H9 (cell line): ENCODE results near the gene SLC30A7. TPM values are rescaled to one million over a fixed set of nuclear protein-coding genes. Genes with fewer than 3 reads are reported as not detected.

Experiments
- DNase-seq: peaks from one replicate; pipeline ENCODE4 v3.0.0-alpha.2; 2017
- H2AFZ ChIP-seq: one replicate; pipeline ENCODE4 v1.6.1; 2013; ENCODE audit warnings: mild to moderate bottlenecking, low read length, control low read depth, moderate library complexity
- H2AK5ac ChIP-seq: 2 replicates; pipeline ENCODE4 v1.6.1; 2013; ENCODE audit warnings: low read length, control low read depth, mixed read lengths; ENCODE audit not compliant: insufficient read length
- H2BK120ac ChIP-seq: one replicate; pipeline ENCODE4 v1.6.1; 2013; ENCODE audit warnings: low read depth, mild to moderate bottlenecking, low read length, control low read depth, inconsistent platforms; ENCODE audit not compliant: poor library complexity, severe bottlenecking
- H2BK12ac ChIP-seq: 2 replicates; pipeline ENCODE4 v1.6.1; 2013; ENCODE audit warnings: low read length, control low read depth, mixed read lengths, low read depth; ENCODE audit not compliant: insufficient read length
- H2BK15ac ChIP-seq: 2 replicates; pipeline ENCODE4 v1.6.1; 2013; ENCODE audit warnings: low read depth, low read length, control low read depth
- H2BK20ac ChIP-seq: one replicate; pipeline ENCODE4 v1.6.1; 2013; ENCODE audit warnings: low read depth, mild to moderate bottlenecking, low read length, control low read depth, inconsistent platforms; ENCODE audit not compliant: poor library complexity, severe bottlenecking
- H2BK5ac ChIP-seq: 2 replicates; pipeline ENCODE4 v1.6.1; 2013; ENCODE audit warnings: low read length, control low read depth, mixed read lengths; ENCODE audit not compliant: insufficient read length
- H3K14ac ChIP-seq: 2 replicates; pipeline ENCODE4 v1.6.1; 2013; ENCODE audit warnings: low read length, control low read depth; ENCODE audit not compliant: insufficient read depth
- H3K18ac ChIP-seq: 2 replicates; pipeline ENCODE4 v1.6.1; 2013; ENCODE audit warnings: low read depth, mild to moderate bottlenecking, mixed read lengths, low read length, control low read depth; ENCODE audit not compliant: insufficient read length
- H3K23ac ChIP-seq: 2 replicates; pipeline ENCODE4 v1.6.1; 2013; ENCODE audit warnings: low read length, control low read depth, mixed read lengths, low read depth; ENCODE audit not compliant: insufficient read length
- H3K23me2 ChIP-seq: 2 replicates; pipeline ENCODE4 v1.6.1; 2013; ENCODE audit warnings: low read depth, mild to moderate bottlenecking, mixed read lengths, low read length, control low read depth; ENCODE audit not compliant: insufficient read length, poor library complexity, severe bottlenecking
- H3K27ac ChIP-seq: 2 replicates; pipeline ENCODE4 v1.5.1; 2013; ENCODE audit warnings: low read length, control low read depth, mixed read lengths, low read depth; ENCODE audit not compliant: insufficient read length
- H3K27me3 ChIP-seq: 2 replicates; pipeline ENCODE4 v1.6.1; 2013; ENCODE audit warnings: low read length, control low read depth, inconsistent platforms; ENCODE audit not compliant: insufficient read depth
- H3K4ac ChIP-seq: 2 replicates; pipeline ENCODE4 v1.6.1; 2013; ENCODE audit warnings: low read depth, mild to moderate bottlenecking, control low read depth, inconsistent platforms, low read length, moderate library complexity
- H3K4me1 ChIP-seq: 2 replicates; pipeline ENCODE4 v1.6.1; 2013; ENCODE audit warnings: low read length, control low read depth, inconsistent platforms; ENCODE audit not compliant: insufficient read depth
- H3K4me2 ChIP-seq: 2 replicates; pipeline ENCODE4 v1.6.1; 2013; ENCODE audit warnings: low read length, control low read depth, mixed read lengths; ENCODE audit not compliant: insufficient read length, insufficient read depth
- H3K56ac ChIP-seq: 2 replicates; pipeline ENCODE4 v1.6.1; 2013; ENCODE audit warnings: low read depth, mild to moderate bottlenecking, mixed read lengths, low read length, control low read depth; ENCODE audit not compliant: insufficient read length
- H3K79me1 ChIP-seq: 2 replicates; pipeline ENCODE4 v1.6.1; 2013; ENCODE audit warnings: low read depth, mild to moderate bottlenecking, moderate library complexity, low read length, control low read depth, inconsistent platforms; ENCODE audit not compliant: insufficient read depth, poor library complexity, severe bottlenecking
- H3K79me2 ChIP-seq: 2 replicates; pipeline ENCODE4 v1.6.1; 2013; ENCODE audit warnings: low read length, control low read depth, inconsistent platforms; ENCODE audit not compliant: insufficient read depth
- H3K9ac ChIP-seq: 2 replicates; pipeline ENCODE4 v1.6.1; 2013; ENCODE audit warnings: low read length, control low read depth, mixed read lengths; ENCODE audit not compliant: insufficient read length; ENCODE audit errors: extremely low read depth
- H3K9me3 ChIP-seq: one replicate; pipeline ENCODE4 v1.6.1; 2013; ENCODE audit warnings: low read depth, low read length, inconsistent platforms; ENCODE audit not compliant: control insufficient read depth
- H3T11ph ChIP-seq: one replicate; pipeline ENCODE4 v1.6.1; 2013; ENCODE audit warnings: mild to moderate bottlenecking, low read length, control low read depth, inconsistent platforms
- H4K20me1 ChIP-seq: one replicate; pipeline ENCODE4 v1.6.1; 2013; ENCODE audit not compliant: control insufficient read depth, insufficient read length, insufficient read depth
- H4K5ac ChIP-seq: 2 replicates; pipeline ENCODE4 v1.6.1; 2013; ENCODE audit warnings: low read depth, mild to moderate bottlenecking, mixed read lengths, low read length, control low read depth; ENCODE audit not compliant: insufficient read length
- H4K8ac ChIP-seq: replicated peaks from 2 replicates; pipeline ENCODE4 v1.6.1; 2013; ENCODE audit warnings: low read length, control low read depth, mixed read lengths, low read depth; ENCODE audit not compliant: insufficient read length
- H4K91ac ChIP-seq: 2 replicates; pipeline ENCODE4 v1.6.1; 2013; ENCODE audit warnings: low read depth, mild to moderate bottlenecking, moderate library complexity, mixed read lengths, low read length, control low read depth; ENCODE audit not compliant: insufficient read length
- H3K27ac Mint-ChIP-seq, 3 experiments: 2 replicates in 2 of 3; 3 replicates in 1 of 3; pipeline ENCODE4 v1.8.0; 2020 to 2021; ENCODE audit warnings: mixed read lengths in 3 of 3, mild to moderate bottlenecking in 1 of 3, moderate library complexity in 1 of 3
- H3K27me3 Mint-ChIP-seq: 2 replicates; pipeline ENCODE4 v1.8.0; 2021; ENCODE audit warnings: low read depth, mild to moderate bottlenecking, moderate library complexity, mixed read lengths
- H3K36me3 Mint-ChIP-seq, 3 experiments: 2 replicates in 2 of 3; 3 replicates in 1 of 3; pipeline ENCODE4 v1.8.0; 2020 to 2021; ENCODE audit warnings: low read depth in 3 of 3, mixed read lengths in 3 of 3; ENCODE audit not compliant: insufficient read depth in 1 of 3
- H3K4me1 Mint-ChIP-seq, 2 experiments: 2 replicates each; pipeline ENCODE4 v1.8.0; 2020; ENCODE audit warnings: mixed read lengths in 2 of 2
- H3K4me3 Mint-ChIP-seq, 2 experiments: 2 replicates in 1 of 2; 3 replicates in 1 of 2; pipeline ENCODE4 v1.8.0; 2020 to 2021; ENCODE audit warnings: mild to moderate bottlenecking in 2 of 2, mixed read lengths in 2 of 2, moderate library complexity in 1 of 2
- H3K9me3 Mint-ChIP-seq, 2 experiments: 2 replicates in 1 of 2; 3 replicates in 1 of 2; pipeline ENCODE4 v1.8.0; 2020; ENCODE audit warnings: mild to moderate bottlenecking in 2 of 2, mixed read lengths in 2 of 2, moderate library complexity in 1 of 2
- WGBS: extraction: QIAGEN DNeasy Blood & Tissue Kit; methylation state at CpG from one replicate; pipeline ENCODE4 v1.1.7; 2013; ENCODE audit warnings: missing lambda C conversion rate, low lambda C conversion rate, mixed read lengths; ENCODE audit not compliant: insufficient read length; ENCODE audit errors: extremely low coverage; 5-methylcytosine and 5-hydroxymethylcytosine counted together
- total RNA-seq: library from RNA; stranded (reverse); gene quantifications from 2 replicates; pipeline ENCODE4 v1.2.1, GENCODE V29; 2021
- TF ChIP-seq, protein P1 (sequence below): fragments of 200-600 bp; sonication (generic); conservative IDR thresholded peaks from 3 replicates; pipeline ENCODE4 v1.8.0; 2021; ENCODE audit warnings: antibody characterized with exemption, mild to moderate bottlenecking

SLC30A7 gene
- total RNA-seq, 1 experiment from 2014 or later = 25.6 TPM

DNA sequence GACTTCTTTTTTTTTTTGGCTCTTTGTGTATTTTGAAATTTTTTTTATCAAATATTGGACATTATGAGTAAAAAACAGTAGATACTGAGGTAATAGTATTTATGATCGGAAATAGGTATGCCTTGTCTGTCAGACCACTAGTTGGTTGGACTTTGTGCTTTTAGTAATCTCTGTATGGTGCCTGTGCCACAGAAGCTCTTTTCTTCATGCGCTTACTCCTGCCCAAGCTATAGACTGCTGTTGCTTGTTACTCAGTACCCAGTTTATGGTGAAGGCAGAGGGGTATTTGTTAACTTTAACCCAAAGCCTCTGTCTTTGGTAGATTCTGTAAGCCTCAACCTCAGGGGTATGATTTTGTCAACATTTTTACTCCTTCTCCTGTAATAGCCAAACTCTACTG, 8.6 kb downstream of the SLC30A7 start:
- Histone ChIP-seq H3K23ac (no peak overlapping the region), H4K20me1 (no peaks in the 10 kb centered on the region), H2AFZ (no peak overlapping the region), H3K23me2 (no peaks in the 10 kb centered on the region), H3K4me2 (no peak overlapping the region), H3K79me1 (peaks cover 3% of the 10 kb centered on the region), H3K14ac (no peak overlapping the region), H3K27me3 (no peaks in the 10 kb centered on the region), H4K5ac (no peak overlapping the region), H2AK5ac (no peak overlapping the region), H3K9ac (no peak overlapping the region), H2BK15ac (no peak overlapping the region), H3K9me3 (no peaks in the 10 kb centered on the region), H3K4ac (no peak overlapping the region), H2BK12ac (no peak overlapping the region), H2BK20ac (no peak overlapping the region), H2BK120ac (no peak overlapping the region), H3K56ac (no peak overlapping the region), H3K27ac (no peak overlapping the region), H2BK5ac (no peak overlapping the region), H3T11ph (no peak overlapping the region), H3K4me1 (no peaks in the 10 kb centered on the region), H4K8ac (no peak overlapping the region), H3K18ac (no peak overlapping the region), H3K79me2 (peaks cover 2% of the 10 kb centered on the region; the same call in 1 of the 2 replicates), H4K91ac (no peak overlapping the region)
- H3K4me1 Mint-ChIP-seq = no peaks in the 10 kb centered on the region
- peaks cover 23 to 54% (median 52%) of the 10 kb centered on the region in 3 experiments; a peak in 6 of 7 replicates for H3K36me3 Mint-ChIP-seq
- H3K27me3 Mint-ChIP-seq = no peaks in the 10 kb centered on the region
- DNase-seq = no peak
- H3K27ac Mint-ChIP-seq = no peak overlapping the region
- H3K4me3 Mint-ChIP-seq = no peak overlapping the region
- H3K9me3 Mint-ChIP-seq = peaks cover 0 to 3% of the 10 kb centered on the region in 2 experiments; a peak in 2 of 5 replicates
- TF ChIP-seq, protein P1, sequence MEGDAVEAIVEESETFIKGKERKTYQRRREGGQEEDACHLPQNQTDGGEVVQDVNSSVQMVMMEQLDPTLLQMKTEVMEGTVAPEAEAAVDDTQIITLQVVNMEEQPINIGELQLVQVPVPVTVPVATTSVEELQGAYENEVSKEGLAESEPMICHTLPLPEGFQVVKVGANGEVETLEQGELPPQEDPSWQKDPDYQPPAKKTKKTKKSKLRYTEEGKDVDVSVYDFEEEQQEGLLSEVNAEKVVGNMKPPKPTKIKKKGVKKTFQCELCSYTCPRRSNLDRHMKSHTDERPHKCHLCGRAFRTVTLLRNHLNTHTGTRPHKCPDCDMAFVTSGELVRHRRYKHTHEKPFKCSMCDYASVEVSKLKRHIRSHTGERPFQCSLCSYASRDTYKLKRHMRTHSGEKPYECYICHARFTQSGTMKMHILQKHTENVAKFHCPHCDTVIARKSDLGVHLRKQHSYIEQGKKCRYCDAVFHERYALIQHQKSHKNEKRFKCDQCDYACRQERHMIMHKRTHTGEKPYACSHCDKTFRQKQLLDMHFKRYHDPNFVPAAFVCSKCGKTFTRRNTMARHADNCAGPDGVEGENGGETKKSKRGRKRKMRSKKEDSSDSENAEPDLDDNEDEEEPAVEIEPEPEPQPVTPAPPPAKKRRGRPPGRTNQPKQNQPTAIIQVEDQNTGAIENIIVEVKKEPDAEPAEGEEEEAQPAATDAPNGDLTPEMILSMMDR = no peak
- WGBS = no CpG with 5 or more reads among the region's 2 CpGs
